Activated T-cell treated with anti-CD3 and anti-CD28 coated beads, Interleukin-2, amount 50 U/mL, for 4 hours (primary cell): Measurements from ENCODE around the gene MAPK10. TPM values are rescaled to one million over a fixed set of nuclear protein-coding genes. Genes with fewer than 3 reads are reported as not detected.
"Not testable (repeated sequence)": the region's sequence is repeated elsewhere in the genome, so short reads cannot be mapped to it uniquely, and the experiment has no call there.

Experiments
- ATAC-seq, 2 donors: fragments of 200-7000 bp; cut with Tn5 transposase; one replicate each; pipeline ENCODE4 v1.10.0; 2021
- DNase-seq: peaks from one replicate; pipeline ENCODE4 v3.0.0-alpha.2; 2020
- H3K27me3 Mint-ChIP-seq: one replicate; pipeline ENCODE4 v1.8.0; 2021; ENCODE audit warnings: low read depth, mixed read lengths
- H3K36me3 Mint-ChIP-seq: one replicate; pipeline ENCODE4 v1.8.0; 2022; ENCODE audit warnings: mixed read lengths; ENCODE audit not compliant: insufficient read depth
- H3K4me1 Mint-ChIP-seq: one replicate; pipeline ENCODE4 v1.8.0; 2021; ENCODE audit warnings: low read depth, mixed read lengths
- H3K4me3 Mint-ChIP-seq: one replicate; pipeline ENCODE4 v1.8.0; 2021; ENCODE audit warnings: mild to moderate bottlenecking, moderate library complexity, mixed read lengths
- H3K9me3 Mint-ChIP-seq: one replicate; pipeline ENCODE4 v1.8.0; 2021; ENCODE audit warnings: mixed read lengths
- total RNA-seq, 3 donors: library from RNA; stranded (reverse); gene quantifications; one replicate each; pipeline ENCODE4 v1.2.1, GENCODE V29; 2021

Gene MAPK10
- total RNA-seq, 3 donors from 2014 or later = 0.27 to 0.55 TPM; not detected in 1

- Mint-ChIP-seq H3K4me1 (no peaks in the 10 kb centered on the region), H3K27me3 (no peaks in the 10 kb centered on the region), H3K4me3 (no peak overlapping the region), H3K9me3 (no peaks in the 10 kb centered on the region), H3K36me3 (no peaks in the 10 kb centered on the region)
- ATAC-seq (no peak), DNase-seq (no peak)
These were observed 373.6 kb downstream of the MAPK10 start for GRCh38 chr4:85986266-85986665.

DNA sequence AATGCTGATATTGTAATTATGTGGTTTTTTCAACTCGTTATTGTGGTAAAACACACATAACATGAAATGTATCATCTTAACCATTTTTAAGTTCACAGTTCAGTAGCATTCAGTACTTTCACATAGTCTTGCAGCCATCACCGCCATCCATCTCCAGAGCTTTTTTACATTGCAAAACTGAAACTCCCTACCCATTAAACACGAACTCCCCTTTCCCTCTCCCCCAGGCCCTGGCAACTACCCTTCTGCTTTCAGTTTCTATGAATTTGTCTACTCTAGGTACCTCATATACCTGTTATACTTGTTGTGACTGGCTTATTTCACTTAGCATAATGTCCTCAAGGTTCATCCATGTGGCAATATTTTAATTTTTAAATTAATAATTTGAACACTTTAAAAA is 380.6 kb downstream of the MAPK10 start:
- Mint-ChIP-seq H3K36me3 (no peaks in the 10 kb centered on the region), H3K4me1 (no peaks in the 10 kb centered on the region), H3K27me3 (no peaks in the 10 kb centered on the region), H3K9me3 (no peaks in the 10 kb centered on the region), H3K4me3 (no peak overlapping the region)
- no peak for ATAC-seq
- no peak for DNase-seq

DNA sequence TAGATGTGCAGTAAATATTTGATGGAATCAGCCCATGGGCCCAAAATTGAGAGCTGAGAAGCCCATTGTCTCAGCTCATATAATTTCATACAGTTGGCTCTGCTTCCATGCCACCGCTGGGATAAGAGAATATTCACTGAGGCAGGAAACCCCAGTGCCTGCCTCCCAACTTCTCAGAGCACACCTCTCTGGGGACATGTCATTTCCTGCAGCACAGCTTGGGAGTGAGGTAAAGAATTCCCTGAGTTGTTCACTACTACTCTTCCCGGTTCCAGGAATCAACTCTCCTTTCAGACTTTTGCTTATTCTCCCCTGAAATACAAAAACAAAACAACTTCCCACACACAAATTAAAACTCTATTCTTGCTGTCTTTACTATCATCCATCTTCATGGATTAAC is 389.3 kb downstream of the MAPK10 start:
- no peaks in the 10 kb centered on the region for H3K36me3 Mint-ChIP-seq
- H3K27me3 Mint-ChIP-seq = no peaks in the 10 kb centered on the region
- peaks cover 3% of the 10 kb centered on the region for H3K9me3 Mint-ChIP-seq
- no peak for DNase-seq
- H3K4me1 Mint-ChIP-seq = no peaks in the 10 kb centered on the region
- no peak overlapping the region for H3K4me3 Mint-ChIP-seq
- ATAC-seq = no peak

GRCh38 chr4:85968945-85969819 is 390.7 kb downstream of the MAPK10 start:
- no peak for ATAC-seq
- Mint-ChIP-seq H3K4me3 (no peak overlapping the region), H3K27me3 (no peaks in the 10 kb centered on the region), H3K36me3 (no peaks in the 10 kb centered on the region), H3K9me3 (peaks cover 6% of the 10 kb centered on the region), H3K4me1 (no peaks in the 10 kb centered on the region)
- no peak for DNase-seq

GRCh38 chr4:85967872-85968271 is 392.0 kb downstream of the MAPK10 start:
- no peak for DNase-seq
- no peaks in the 10 kb centered on the region for H3K27me3 Mint-ChIP-seq
- no peaks in the 10 kb centered on the region for H3K4me1 Mint-ChIP-seq
- no peak for ATAC-seq
- H3K9me3 Mint-ChIP-seq = peaks cover 6% of the 10 kb centered on the region
- no peak overlapping the region for H3K4me3 Mint-ChIP-seq
- H3K36me3 Mint-ChIP-seq = no peaks in the 10 kb centered on the region

DNA sequence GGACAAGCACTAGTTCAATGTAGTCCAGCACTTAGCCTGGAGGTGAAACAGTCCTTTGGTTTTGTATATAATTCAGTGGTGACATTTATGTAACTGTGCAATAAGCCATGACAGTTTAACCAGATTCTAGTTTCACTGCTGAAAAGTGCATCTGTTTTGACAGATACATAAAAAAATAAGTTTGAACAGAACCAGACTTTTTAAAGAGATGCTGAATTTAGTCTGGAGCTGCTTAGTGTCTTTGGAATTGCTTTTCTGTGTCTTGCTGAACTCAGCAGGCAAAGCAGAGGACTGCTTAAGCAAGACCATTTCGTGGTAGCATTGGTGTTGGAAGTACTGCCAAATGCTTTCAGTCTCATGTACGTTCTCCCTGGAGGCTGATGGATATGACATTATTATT is 393.5 kb downstream of the MAPK10 start:
- DNase-seq (no peak), ATAC-seq (no peak)
- no peaks in the 10 kb centered on the region for H3K27me3 Mint-ChIP-seq
- H3K9me3 Mint-ChIP-seq = peaks cover 3% of the 10 kb centered on the region
- H3K4me1 Mint-ChIP-seq = no peaks in the 10 kb centered on the region
- no peaks in the 10 kb centered on the region for H3K36me3 Mint-ChIP-seq
- no peak overlapping the region for H3K4me3 Mint-ChIP-seq

- no peak for DNase-seq
- peaks cover 3% of the 10 kb centered on the region for H3K9me3 Mint-ChIP-seq
- no peaks in the 10 kb centered on the region for H3K36me3 Mint-ChIP-seq
- H3K4me3 Mint-ChIP-seq = no peak overlapping the region
- no peaks in the 10 kb centered on the region for H3K27me3 Mint-ChIP-seq
- H3K4me1 Mint-ChIP-seq = no peaks in the 10 kb centered on the region
- no peak for ATAC-seq
These were observed 394.3 kb downstream of the MAPK10 start for GRCh38 chr4:85965529-85965928.

GRCh38 chr4:85965017-85965416 is 394.8 kb downstream of the MAPK10 start:
- not testable (repeated sequence) for H3K4me1 Mint-ChIP-seq, H3K27me3 Mint-ChIP-seq, H3K4me3 Mint-ChIP-seq, H3K36me3 Mint-ChIP-seq, ATAC-seq, H3K9me3 Mint-ChIP-seq, DNase-seq

DNA sequence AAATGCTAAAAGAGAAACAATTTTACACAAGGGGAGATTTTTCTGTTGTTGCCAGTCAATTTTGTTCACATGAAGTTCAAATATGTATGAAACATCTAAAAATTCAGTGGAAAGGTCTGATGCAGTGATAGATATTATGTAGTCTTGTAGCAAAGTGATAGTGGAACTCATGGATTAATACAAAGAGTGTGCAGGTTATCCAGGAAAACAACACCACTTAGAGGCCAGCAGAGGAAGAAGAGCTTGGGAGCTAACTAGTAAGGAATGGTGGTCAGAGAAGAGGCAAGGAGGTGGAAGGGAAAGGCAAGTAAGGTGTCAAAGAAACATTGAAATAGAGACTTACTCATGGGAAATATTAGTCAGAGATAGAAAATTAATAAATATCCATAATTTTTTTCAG is 395.6 kb downstream of the MAPK10 start:
- ATAC-seq = no peak
- peaks cover 3% of the 10 kb centered on the region for H3K9me3 Mint-ChIP-seq
- no peaks in the 10 kb centered on the region for H3K36me3 Mint-ChIP-seq
- DNase-seq = no peak
- H3K27me3 Mint-ChIP-seq = no peaks in the 10 kb centered on the region
- no peaks in the 10 kb centered on the region for H3K4me1 Mint-ChIP-seq
- H3K4me3 Mint-ChIP-seq = no peak overlapping the region

DNA sequence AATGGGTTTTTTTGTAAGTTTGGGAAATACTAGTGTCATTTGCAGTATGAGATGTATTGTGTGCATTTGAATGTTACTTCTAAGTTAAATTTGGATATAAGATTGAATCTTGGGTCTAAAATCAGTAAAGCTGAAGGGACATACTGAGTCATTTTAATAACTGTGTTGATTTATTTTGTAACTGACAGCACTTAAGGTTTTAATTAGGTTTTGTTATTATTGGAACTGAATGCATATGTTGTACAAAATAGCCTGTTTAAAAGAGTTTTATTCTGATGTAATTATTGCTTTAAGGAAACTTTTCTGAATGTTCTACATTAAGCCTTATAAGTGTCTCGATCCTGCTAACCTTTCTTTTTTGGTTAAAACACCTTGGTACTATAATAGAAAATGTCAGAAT is 396.6 kb downstream of the MAPK10 start:
- no peaks in the 10 kb centered on the region for H3K27me3 Mint-ChIP-seq
- no peaks in the 10 kb centered on the region for H3K4me1 Mint-ChIP-seq
- no peak overlapping the region for H3K4me3 Mint-ChIP-seq
- ATAC-seq = no peak
- H3K36me3 Mint-ChIP-seq = no peaks in the 10 kb centered on the region
- peaks cover 3% of the 10 kb centered on the region for H3K9me3 Mint-ChIP-seq
- no peak for DNase-seq

GRCh38 chr4:85961887-85962286 is 398.0 kb downstream of the MAPK10 start:
- Mint-ChIP-seq H3K4me3 (no peak overlapping the region), H3K36me3 (no peaks in the 10 kb centered on the region), H3K4me1 (no peaks in the 10 kb centered on the region), H3K27me3 (no peaks in the 10 kb centered on the region), H3K9me3 (peaks cover 3% of the 10 kb centered on the region)
- DNase-seq (no peak), ATAC-seq (no peak)

- no peaks in the 10 kb centered on the region for H3K27me3 Mint-ChIP-seq
These were observed 403.4 kb downstream of the MAPK10 start for GRCh38 chr4:85956293-85956945.

DNA sequence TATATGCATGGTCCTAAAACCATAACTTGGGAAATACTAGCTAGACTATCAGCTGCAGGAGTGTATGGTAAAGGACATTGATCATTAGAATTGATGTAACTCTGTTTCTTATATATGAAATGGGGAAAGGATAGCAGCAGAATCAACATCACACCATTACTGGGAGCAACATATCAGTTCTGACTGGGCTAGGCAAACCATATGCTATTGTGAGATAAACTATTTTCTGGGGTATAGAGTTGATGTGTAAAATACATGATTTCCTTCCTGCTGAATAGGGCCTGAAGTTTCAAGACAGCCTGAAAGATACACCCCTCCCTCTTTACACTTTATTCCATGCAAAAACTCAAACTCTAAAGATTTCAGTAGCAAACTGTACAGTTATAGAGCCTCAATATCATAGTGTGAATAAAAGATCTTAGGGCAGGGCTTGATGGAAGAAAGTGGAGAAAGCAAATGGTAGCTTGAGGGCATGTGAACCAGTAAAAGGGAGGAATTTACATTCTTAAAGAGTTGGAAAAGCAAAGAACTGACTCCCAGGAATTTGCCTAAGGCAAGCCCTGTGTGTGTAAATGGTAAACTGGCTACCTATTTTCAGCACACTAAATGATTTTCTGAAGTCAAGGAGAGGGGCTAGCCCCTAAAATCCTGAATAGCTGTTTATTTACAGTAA is 404.1 kb downstream of the MAPK10 start:
- ATAC-seq = no peak
- no peak for DNase-seq
- no peaks in the 10 kb centered on the region for H3K9me3 Mint-ChIP-seq
- H3K4me1 Mint-ChIP-seq = no peaks in the 10 kb centered on the region
- no peak overlapping the region for H3K4me3 Mint-ChIP-seq
- no peaks in the 10 kb centered on the region for H3K27me3 Mint-ChIP-seq
- H3K36me3 Mint-ChIP-seq = no peaks in the 10 kb centered on the region

More at GRCh38 chr4:85956293-85956945, 403.4 kb downstream of the MAPK10 start:
- ATAC-seq = no peak
- H3K4me3 Mint-ChIP-seq = no peak overlapping the region
- H3K9me3 Mint-ChIP-seq = no peaks in the 10 kb centered on the region
- H3K4me1 Mint-ChIP-seq = no peaks in the 10 kb centered on the region
- H3K36me3 Mint-ChIP-seq = no peaks in the 10 kb centered on the region
- DNase-seq = no peak

DNA sequence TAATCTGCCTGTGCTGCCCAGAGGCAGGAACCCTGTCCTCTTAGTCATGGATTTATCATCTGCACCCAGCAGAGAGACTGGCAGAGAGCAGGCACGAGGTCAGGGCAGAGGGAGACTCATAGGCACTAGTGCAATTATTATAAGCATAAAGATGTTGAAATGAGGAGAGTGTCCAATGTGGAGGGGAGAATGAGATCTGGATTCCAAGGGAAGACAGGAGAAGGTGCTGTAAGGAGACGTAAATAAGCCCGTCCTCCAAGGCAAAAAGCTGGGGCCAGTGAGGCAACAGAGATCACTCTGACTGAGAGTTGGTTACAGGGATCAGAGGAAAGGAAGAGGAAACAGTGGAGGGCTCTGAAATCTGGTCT is 406.2 kb downstream of the MAPK10 start:
- H3K4me1 Mint-ChIP-seq = no peaks in the 10 kb centered on the region
- no peaks in the 10 kb centered on the region for H3K36me3 Mint-ChIP-seq
- DNase-seq (no peak), ATAC-seq (no peak)
- H3K4me3 Mint-ChIP-seq = no peak overlapping the region
- H3K9me3 Mint-ChIP-seq = no peaks in the 10 kb centered on the region
- no peaks in the 10 kb centered on the region for H3K27me3 Mint-ChIP-seq
